PC-3 (cell line): ENCODE measurements around the gene EGF.

ENCODE experiments used
- CTCF ChIP-seq: fragments of 300-600 bp; sonication (generic); conservative IDR thresholded peaks from 2 replicates; pipeline ENCODE4 v1.5.1; 2017; ENCODE audit warnings: antibody characterized with exemption, low read depth, mild to moderate bottlenecking, low read length
- EZH2 ChIP-seq: fragments of 300-600 bp; sonication (generic); IDR thresholded peaks from one replicate; pipeline ENCODE4 v1.6.1; 2017; ENCODE audit warnings: antibody characterized with exemption, mild to moderate bottlenecking, low read length; ENCODE audit not compliant: unreplicated experiment
- EZH2phosphoT487 ChIP-seq: fragments of 300-600 bp; sonication (generic); IDR thresholded peaks from 2 replicates; pipeline ENCODE4 v1.6.1; 2018; ENCODE audit warnings: mild to moderate bottlenecking, antibody characterized with exemption, low read length, borderline replicate concordance

DNA sequence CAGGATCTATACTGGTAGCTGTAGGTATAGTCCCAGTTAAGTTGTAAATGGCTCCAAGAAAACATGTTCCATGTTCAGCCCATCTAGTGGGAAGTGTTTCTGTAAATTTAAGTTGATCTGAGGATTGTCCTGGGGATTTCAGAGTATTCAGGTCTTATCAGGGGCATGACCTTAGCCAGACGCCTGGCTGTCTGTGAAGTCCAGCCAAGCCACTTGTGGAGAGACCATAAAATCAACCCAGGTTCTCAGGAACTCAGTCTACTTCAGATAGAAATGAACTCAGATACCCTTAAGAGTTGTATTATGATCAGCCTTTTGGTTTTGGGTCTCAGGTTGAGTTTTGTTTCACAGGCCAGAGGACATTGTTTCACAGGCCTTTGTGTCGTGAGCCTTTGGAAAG lies 95.9 kb downstream of the EGF start:
- TF ChIP-seq EZH2 (no peak), CTCF (no peak), EZH2phosphoT487 (no peak)
